ENCODE results near the gene SLC39A12.
"Not testable (repeated sequence)": the region's sequence is repeated elsewhere in the genome, so short reads cannot be mapped to it uniquely, and the experiment has no call there.

SLC39A12 gene

DNA sequence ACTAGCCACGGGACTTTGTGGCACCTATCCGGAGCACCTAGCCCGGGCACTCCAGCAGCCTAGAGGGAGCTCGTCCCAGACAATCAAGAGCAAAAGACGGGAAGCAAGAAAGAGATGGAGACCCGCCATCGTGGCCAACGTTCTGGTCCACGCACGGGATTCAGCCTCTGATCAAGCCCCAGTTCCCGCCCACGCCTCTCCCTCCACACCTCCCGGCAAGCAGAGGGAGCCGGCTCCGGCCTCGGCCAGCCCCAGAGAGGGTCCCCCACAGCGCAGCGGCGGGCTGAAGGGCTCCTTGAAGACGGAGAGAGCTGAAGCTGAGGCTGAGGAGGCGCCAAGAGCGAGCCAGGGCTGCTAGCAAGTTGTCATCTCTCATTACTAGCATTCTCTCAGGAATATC is 992 bp upstream of the SLC39A12 start:
- TF ChIP-seq SUZ12 (IDR thresholded peaks at IDR 0.05; ENCODE audit: extremely low read depth, insufficient read depth, insufficient read length) = no peak
- no peak for TF ChIP-seq ZNF274 (IDR thresholded peaks at IDR 0.05; ENCODE audit: low read depth, low read length)
- no peak for TF ChIP-seq YY1 (IDR thresholded peaks at IDR 0.05; ENCODE audit: insufficient read depth, insufficient read length)
- no peaks in the 10 kb centered on the region for H3K27me3 ChIP-seq (ENCODE audit: insufficient read depth, insufficient read length)
- DNase-seq (ENCODE audit: low read depth, low spot score) = no peak
- H3K9me3 ChIP-seq (ENCODE audit: insufficient read depth, low read length) = no peaks in the 10 kb centered on the region
- H3K4me3 ChIP-seq (ENCODE audit: insufficient read length, low read depth) = no peak overlapping the region
- no peaks in the 10 kb centered on the region for H3K4me1 ChIP-seq (ENCODE audit: insufficient read depth, insufficient read length)
- H3K9ac ChIP-seq (ENCODE audit: insufficient read length, low read depth) = no peak overlapping the region
- no peaks in the 10 kb centered on the region for H3K36me3 ChIP-seq (ENCODE audit: insufficient read depth, insufficient read length, low read length)

DNA sequence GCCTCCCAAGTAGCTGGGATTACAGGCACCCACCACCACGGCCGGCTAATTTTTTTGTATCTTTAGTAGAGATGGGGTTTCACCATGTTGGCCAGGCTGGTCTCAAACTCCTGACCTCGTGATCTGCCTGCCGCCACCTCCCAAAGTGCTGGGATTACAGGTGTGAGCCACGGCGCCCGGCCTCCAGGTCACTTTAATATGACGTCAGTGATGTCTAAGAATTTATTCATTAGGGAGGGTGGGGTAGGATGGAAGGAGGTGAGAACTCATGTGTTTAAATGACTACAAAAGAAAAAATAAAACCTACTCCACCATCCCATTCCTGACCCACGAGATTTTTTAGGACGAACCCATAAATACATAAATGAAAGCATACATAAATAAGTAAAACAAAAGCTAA is 2.7 kb downstream of the SLC39A12 start:
- H3K27me3 ChIP-seq (ENCODE audit: insufficient read depth, insufficient read length); DNase-seq (ENCODE audit: low read depth, low spot score); H3K4me1 ChIP-seq (ENCODE audit: insufficient read depth, insufficient read length); H3K9ac ChIP-seq (ENCODE audit: insufficient read length, low read depth); H3K4me3 ChIP-seq (ENCODE audit: insufficient read length, low read depth); H3K36me3 ChIP-seq (ENCODE audit: insufficient read depth, insufficient read length, low read length); H3K9me3 ChIP-seq (ENCODE audit: insufficient read depth, low read length): not testable (repeated sequence)

DNA sequence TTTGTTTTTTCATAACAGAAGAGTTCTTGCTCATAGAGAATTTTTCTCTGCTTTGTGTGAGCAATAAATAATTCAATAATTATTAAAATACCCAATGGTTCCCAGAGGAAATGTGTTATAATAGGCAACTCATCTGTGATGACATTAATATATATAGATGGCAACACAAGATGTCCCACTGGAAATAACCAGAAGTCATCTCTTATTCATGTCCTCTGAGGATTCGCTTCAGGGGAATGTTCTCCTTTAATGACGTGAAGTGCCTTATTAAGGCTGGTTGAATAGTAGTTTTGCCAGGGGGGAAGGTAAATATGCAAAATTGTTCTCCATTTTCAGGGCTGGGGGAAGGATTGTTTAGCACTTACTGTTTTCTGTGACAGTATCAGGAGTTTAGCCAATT is 3.1 kb downstream of the SLC39A12 start:
- H3K27me3 ChIP-seq (ENCODE audit: insufficient read depth, insufficient read length) = no peaks in the 10 kb centered on the region
- H3K9ac ChIP-seq (ENCODE audit: insufficient read length, low read depth) = no peak overlapping the region
- no peak for TF ChIP-seq ZNF274 (IDR thresholded peaks at IDR 0.05; ENCODE audit: low read depth, low read length)
- TF ChIP-seq YY1 (IDR thresholded peaks at IDR 0.05; ENCODE audit: insufficient read depth, insufficient read length) = no peak
- no peak for TF ChIP-seq SUZ12 (IDR thresholded peaks at IDR 0.05; ENCODE audit: extremely low read depth, insufficient read depth, insufficient read length)
- H3K4me3 ChIP-seq (ENCODE audit: insufficient read length, low read depth) = no peak overlapping the region
- no peak for DNase-seq (ENCODE audit: low read depth, low spot score)
- no peaks in the 10 kb centered on the region for H3K9me3 ChIP-seq (ENCODE audit: insufficient read depth, low read length)
- no peaks in the 10 kb centered on the region for H3K4me1 ChIP-seq (ENCODE audit: insufficient read depth, insufficient read length)
- H3K36me3 ChIP-seq (ENCODE audit: insufficient read depth, insufficient read length, low read length) = no peaks in the 10 kb centered on the region

DNA sequence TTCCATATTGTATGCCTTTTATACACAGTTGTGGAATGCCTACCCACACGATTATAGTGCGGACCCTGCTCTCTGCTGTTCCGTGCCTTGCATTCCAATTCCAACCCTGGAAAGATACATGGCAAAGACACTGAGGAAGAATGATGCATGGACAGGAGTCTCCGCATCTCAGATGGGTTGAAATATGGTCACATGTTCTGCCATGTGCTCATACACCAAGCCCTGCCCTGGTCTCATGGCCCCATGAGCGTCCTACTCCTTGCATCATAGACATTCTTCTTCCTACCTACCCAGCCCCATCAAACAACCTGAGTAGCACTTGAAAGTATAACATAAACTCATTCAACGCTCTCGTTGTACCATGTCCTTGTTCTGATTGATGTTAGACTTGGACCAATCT is 6.3 kb downstream of the SLC39A12 start:
- H3K36me3 ChIP-seq (ENCODE audit: insufficient read depth, insufficient read length, low read length) = no peaks in the 10 kb centered on the region
- no peaks in the 10 kb centered on the region for H3K4me1 ChIP-seq (ENCODE audit: insufficient read depth, insufficient read length)
- H3K27me3 ChIP-seq (ENCODE audit: insufficient read depth, insufficient read length) = no peaks in the 10 kb centered on the region
- no peak for DNase-seq (ENCODE audit: low read depth, low spot score)
- H3K9me3 ChIP-seq (ENCODE audit: insufficient read depth, low read length) = no peaks in the 10 kb centered on the region
- H3K4me3 ChIP-seq (ENCODE audit: insufficient read length, low read depth) = no peak overlapping the region
- TF ChIP-seq SUZ12 (IDR thresholded peaks at IDR 0.05; ENCODE audit: extremely low read depth, insufficient read depth, insufficient read length) (no peak), YY1 (IDR thresholded peaks at IDR 0.05; ENCODE audit: insufficient read depth, insufficient read length) (no peak), ZNF274 (IDR thresholded peaks at IDR 0.05; ENCODE audit: low read depth, low read length) (no peak)
- H3K9ac ChIP-seq (ENCODE audit: insufficient read length, low read depth) = no peak overlapping the region

DNA sequence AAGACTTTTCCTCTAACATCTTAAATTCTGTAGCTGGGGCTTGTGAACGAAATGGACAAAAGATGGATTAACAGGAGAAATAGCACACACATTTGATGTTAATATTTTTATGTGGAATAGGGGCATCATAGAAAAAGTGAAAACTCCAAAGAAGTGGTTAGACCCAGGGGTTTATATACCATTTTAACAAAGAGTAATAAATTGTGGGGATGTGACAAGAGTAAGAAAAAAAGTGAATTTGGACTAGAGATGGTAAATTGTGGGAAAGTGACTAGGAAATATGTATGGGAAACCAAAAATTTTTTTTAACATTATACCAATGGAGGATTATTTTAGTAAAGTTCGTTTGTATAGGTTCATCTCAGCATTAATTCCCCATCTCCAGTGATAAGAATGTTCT is 8.2 kb downstream of the SLC39A12 start:
- Histone ChIP-seq H3K4me3 (ENCODE audit: insufficient read length, low read depth) (no peak overlapping the region), H3K27me3 (ENCODE audit: insufficient read depth, insufficient read length) (no peaks in the 10 kb centered on the region), H3K9me3 (ENCODE audit: insufficient read depth, low read length) (no peaks in the 10 kb centered on the region), H3K9ac (ENCODE audit: insufficient read length, low read depth) (no peak overlapping the region), H3K36me3 (ENCODE audit: insufficient read depth, insufficient read length, low read length) (no peaks in the 10 kb centered on the region), H3K4me1 (ENCODE audit: insufficient read depth, insufficient read length) (no peaks in the 10 kb centered on the region)
- no peak for TF ChIP-seq ZNF274 (IDR thresholded peaks at IDR 0.05; ENCODE audit: low read depth, low read length)
- TF ChIP-seq YY1 (IDR thresholded peaks at IDR 0.05; ENCODE audit: insufficient read depth, insufficient read length) = no peak
- DNase-seq (ENCODE audit: low read depth, low spot score) = no peak

DNA sequence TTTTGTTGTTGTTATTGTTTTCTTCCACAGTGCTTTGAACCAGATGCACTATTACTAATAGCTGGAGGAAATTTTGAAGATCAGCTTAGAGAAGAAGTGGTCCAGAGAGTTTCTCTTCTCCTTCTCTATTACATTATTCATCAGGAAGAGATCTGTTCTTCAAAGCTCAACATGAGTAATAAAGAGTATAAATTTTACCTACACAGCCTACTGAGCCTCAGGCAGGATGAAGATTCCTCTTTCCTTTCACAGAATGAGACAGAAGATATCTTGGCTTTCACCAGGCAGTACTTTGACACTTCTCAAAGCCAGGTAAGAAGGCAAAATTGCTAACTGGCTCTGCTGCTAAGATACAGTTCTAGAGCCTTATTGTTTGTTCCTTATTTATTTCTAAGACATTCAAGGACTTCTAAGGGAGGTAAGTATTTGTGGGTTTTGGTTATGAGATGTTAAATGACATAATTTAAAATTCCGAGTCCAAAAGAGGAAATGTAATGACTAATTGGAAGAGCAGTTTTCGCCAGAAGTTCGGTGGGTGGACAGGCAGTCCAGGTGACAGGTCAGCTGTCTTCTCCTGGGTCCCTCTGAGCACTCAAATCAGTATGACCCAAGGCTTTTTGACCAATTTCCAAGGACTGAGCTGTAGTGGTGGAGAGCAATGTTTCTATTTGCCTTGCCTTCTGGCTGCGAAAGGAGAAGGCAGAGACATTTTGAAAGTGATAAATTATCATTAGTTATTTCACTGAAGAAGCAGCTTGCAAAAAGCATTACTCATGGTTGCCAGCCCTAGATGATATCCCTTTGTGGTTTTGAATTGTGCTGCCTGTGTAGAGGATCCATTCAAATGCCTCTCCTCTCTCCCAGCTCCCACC is 10.1 kb downstream of the SLC39A12 start:
- Histone ChIP-seq H3K9me3 (ENCODE audit: insufficient read depth, low read length) (no peaks in the 10 kb centered on the region), H3K36me3 (ENCODE audit: insufficient read depth, insufficient read length, low read length) (no peaks in the 10 kb centered on the region), H3K4me1 (ENCODE audit: insufficient read depth, insufficient read length) (no peaks in the 10 kb centered on the region), H3K9ac (ENCODE audit: insufficient read length, low read depth) (no peak overlapping the region), H3K4me3 (ENCODE audit: insufficient read length, low read depth) (no peak overlapping the region), H3K27me3 (ENCODE audit: insufficient read depth, insufficient read length) (no peaks in the 10 kb centered on the region)
- TF ChIP-seq YY1 (IDR thresholded peaks at IDR 0.05; ENCODE audit: insufficient read depth, insufficient read length) = no peak
- TF ChIP-seq ZNF274 (IDR thresholded peaks at IDR 0.05; ENCODE audit: low read depth, low read length) = no peak
- no peak for TF ChIP-seq SUZ12 (IDR thresholded peaks at IDR 0.05; ENCODE audit: extremely low read depth, insufficient read depth, insufficient read length)
- DNase-seq (ENCODE audit: low read depth, low spot score) = no peak

DNA sequence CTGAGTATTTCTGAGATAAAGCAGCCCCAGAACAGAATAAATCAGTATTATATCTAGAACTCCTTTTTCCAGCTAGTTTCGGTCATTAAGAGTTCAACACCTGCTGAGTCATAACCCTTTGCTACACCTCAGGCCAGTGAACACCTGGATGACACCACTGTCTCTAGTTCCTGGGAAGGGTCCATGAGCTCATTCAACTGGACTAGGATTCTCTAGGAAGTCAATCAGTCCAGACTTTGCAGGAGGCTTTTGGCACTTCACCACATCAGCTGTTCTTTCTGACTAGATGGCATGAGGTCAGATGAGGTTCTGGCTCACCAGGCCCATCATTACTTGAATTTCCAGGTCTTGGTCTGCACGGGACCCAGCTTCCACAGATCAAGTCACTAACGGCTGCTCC is 11.7 kb downstream of the SLC39A12 start:
- TF ChIP-seq ZNF274 (IDR thresholded peaks at IDR 0.05; ENCODE audit: low read depth, low read length) (no peak), YY1 (IDR thresholded peaks at IDR 0.05; ENCODE audit: insufficient read depth, insufficient read length) (no peak), SUZ12 (IDR thresholded peaks at IDR 0.05; ENCODE audit: extremely low read depth, insufficient read depth, insufficient read length) (no peak)
- DNase-seq (ENCODE audit: low read depth, low spot score) = no peak
- Histone ChIP-seq H3K9ac (ENCODE audit: insufficient read length, low read depth) (no peak overlapping the region), H3K4me3 (ENCODE audit: insufficient read length, low read depth) (no peak overlapping the region), H3K9me3 (ENCODE audit: insufficient read depth, low read length) (no peaks in the 10 kb centered on the region), H3K36me3 (ENCODE audit: insufficient read depth, insufficient read length, low read length) (no peaks in the 10 kb centered on the region), H3K27me3 (ENCODE audit: insufficient read depth, insufficient read length) (no peaks in the 10 kb centered on the region), H3K4me1 (ENCODE audit: insufficient read depth, insufficient read length) (no peaks in the 10 kb centered on the region)
